D341Med (cell line): ENCODE measurements around the gene SLC43A3.
A peak's percentile ranks its signal among the peaks of the same experiment; 100 is the strongest.
"Not testable (repeated sequence)": the region's sequence is repeated elsewhere in the genome, so short reads cannot be mapped to it uniquely, and the experiment has no call there.

Source experiments
- DNase-seq: peaks from one replicate; pipeline ENCODE4 v3.0.0; 2012; ENCODE audit warnings: low spot score

SLC43A3 gene

DNA sequence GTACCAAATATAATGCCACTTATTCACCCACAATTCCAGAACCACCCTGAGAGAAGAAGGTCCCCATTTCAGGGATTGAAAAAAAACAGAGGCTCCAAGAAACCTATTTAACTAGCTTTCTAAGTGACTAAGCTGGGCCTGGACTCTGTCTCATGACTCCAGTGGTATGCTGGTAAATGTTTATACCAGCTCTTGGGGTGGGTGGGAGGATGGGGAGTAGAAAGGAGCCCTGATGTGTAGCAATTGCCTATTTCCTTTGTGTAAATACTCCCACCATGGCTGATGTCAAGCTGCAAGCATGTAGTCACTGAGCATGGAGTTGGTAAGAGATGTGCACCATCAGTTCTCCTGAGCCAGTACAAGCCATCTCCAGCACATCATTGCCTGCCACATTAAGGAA, 48.7 kb downstream of the SLC43A3 start:
- DNase-seq: no peak

- DNase-seq: no peak
Observed at GRCh38 chr11:57377107-57377506, 49.8 kb downstream of the SLC43A3 start.

DNA sequence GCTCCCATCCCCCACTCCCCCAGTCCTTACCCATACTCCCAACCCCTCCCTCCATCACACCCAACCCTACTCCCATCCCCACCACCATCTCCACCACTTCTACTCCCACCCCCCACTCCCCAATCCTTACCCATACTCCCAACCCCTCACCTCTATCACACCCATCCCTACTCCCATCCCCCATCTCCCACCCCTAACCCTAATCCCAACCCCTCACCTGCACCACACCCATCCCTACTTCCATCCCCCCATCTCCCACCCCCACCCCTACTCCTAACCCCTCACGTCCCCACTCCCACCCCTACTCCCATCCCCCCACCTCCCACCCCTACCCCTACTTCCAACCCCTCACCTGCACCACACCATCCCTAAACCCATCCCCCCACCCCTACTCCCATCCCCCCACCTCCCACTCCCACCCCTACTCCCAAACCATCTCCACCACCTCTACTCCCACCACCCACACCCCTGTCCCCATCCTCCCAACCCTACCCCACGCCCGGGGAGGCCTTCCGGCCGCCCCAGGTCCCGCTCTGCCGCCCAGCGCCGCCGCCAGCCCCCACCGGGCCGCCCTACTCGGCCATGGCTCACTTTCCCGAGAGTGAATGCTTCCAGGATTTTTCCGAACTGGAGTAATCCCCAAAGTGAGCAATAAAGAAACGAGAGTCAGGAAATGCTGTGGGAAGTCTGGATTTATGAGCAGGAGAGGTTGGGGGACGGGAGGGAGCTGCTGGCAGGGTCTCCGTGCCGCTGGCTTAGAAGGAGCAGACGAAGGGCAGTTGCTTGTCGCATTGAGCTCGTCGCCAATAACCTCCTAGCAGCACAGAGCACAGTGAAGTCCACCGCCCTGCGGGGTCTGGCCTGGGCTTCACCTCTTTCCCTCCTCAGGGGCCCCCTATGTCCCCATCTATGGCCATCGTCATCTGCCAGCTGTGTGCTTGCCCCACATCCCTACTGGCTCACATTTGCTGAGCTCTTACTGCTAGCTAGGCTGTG, 50.5 kb downstream of the SLC43A3 start:
- no peak for DNase-seq

- no peak for DNase-seq
Observed at GRCh38 chr11:57375490-57375889, 51.4 kb downstream of the SLC43A3 start.

DNA sequence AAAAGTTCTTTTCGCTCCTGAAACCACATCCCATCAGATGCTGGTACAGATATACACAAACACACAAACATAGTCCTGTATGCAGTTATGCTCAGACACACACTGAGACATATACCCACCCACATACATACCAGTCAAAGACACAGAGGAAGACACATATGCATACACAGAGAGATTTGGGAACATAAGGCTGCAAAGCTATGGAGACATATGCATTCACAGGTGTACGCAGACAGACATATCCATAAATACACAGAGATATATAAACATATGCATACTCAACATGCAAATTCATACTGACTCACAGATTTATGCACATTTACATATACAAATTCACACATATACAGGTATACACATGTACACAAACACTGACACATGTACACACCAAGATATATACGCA, 52.0 kb downstream of the SLC43A3 start:
- no peak for DNase-seq

DNA sequence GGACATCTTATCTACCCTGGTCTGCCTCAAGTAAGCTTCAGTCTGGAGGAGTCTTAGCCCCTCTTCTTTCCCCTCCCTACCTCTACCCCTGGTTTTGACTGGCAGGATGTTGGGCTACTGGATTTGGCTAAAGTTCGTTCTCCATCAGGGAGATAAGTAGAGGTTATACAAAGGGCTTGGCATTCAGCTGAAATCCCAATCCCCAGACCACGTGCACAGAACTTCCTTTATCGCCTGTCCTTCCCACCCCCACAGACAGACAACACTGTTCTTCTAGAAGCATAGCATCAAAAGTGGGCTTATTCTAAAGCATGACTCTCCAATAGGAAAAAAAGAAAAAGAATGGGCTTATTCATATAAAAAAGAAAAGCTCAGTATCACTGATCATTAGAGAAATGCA, 53.8 kb downstream of the SLC43A3 start:
- DNase-seq: no peak

- no peak for DNase-seq
Observed at GRCh38 chr11:57370941-57371340, 56.0 kb downstream of the SLC43A3 start.

DNA sequence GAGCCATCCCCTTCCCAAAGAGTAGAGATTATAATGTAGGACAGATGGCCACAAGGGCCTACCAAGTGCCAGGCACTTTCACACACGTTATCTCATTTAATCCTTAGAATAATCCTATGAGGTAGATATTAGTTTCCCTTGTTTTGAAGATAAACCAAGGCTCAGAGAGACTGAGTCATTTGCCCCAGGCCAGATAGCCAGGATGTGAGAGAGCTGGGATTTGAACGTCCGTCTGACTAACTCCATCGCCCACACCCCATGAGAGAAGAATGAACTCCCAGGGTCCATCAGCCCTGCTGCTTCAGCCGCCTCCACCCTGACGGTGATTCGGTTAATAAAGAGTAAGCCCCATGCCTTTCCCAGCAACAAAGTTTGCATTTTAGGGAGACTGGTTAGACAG, 56.7 kb downstream of the SLC43A3 start:
- DNase-seq: no peak

- peak; percentile 46 for DNase-seq
Observed at GRCh38 chr11:57368845-57369232, 58.1 kb downstream of the SLC43A3 start.

- no peak for DNase-seq
Observed at GRCh38 chr11:57368106-57368844, 58.6 kb downstream of the SLC43A3 start.

DNA sequence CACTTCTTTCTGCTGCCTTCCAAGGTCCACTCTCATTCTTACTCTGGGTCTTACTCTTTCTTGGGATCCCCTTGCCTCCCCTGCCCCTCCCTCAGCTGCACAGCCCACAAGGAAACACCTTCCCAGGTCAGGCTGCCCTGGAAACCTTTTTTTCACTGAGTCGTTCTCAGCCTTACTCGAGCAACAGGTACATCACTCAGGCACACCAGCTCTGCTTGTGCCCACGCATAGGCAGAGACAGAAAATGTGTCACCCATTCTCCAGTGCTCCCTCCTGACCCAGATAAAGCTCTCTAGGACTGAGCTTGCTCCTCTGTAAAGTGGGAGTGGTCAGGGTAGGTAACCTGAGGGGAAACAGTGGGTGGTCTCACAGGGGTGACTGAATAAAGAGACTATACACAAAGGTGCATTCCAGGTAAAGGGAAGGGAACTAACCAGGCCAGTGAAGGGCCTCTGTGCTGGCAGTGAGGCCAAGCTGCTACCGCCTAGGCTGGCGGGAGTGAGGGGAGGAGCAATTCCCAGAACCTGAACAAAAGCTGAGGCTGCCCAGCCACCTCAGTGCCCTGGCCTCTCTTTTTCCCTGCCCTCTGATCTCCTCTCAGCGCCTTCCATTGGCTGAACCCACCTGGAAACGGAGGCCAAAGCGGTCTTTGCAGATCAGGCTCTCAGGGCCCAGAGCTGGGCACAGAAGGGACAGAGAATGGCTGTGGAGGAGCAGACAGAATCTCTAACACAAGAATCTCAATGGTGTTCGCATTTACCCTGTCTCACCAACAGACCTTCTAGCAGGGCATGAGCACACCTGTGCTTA, 61.9 kb downstream of the SLC43A3 start:
- no peak for DNase-seq

DNA sequence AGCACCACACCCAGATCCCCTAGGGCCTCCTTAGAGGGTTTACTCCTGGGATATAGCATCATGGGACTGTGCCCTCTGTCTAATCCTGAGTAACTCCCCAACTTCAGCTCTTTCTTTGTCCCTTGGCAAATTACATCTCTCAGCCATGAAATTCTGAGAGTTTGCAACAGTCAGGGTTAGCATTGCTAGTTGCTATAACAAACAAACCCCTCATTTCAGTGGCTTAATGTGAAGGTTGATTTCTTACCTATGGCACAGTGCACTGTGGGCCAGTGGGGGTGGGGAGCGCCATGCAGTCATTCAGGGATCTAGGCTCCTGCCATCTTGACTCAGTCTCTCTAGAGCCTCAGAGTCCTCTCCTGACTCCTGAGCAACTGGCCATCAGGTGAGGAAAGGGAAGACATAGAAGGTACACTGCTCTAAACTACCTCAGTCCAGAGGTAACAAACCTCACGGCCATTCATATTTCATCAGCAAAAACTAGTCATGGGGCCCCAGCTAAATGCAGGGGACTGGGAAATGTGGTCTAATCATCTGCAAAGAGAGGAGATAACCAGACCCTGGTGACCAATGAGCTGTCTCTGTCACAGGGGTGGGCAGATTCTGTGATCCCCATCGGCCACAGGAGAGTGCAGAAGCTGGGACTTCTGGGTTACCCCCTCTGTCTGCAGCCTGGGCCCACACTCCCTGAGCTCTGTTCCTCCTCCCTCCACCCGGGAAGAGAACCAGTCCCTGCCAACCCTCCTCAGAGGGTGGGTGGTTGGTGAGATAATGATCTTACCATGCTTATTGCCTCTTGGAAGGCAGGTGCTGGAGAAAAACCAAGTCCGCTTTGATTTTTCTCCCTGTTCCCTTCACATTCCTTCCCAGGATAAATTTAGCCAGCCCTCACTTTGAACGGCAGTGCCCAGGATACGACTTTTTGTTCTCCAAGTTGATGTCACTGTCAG, 63.5 kb downstream of the SLC43A3 start:
- DNase-seq: no peak

GRCh38 chr11:57361926-57362325, 65.0 kb downstream of the SLC43A3 start:
- DNase-seq: no peak

GRCh38 chr11:57361420-57361819, 65.5 kb downstream of the SLC43A3 start:
- not testable (repeated sequence) for DNase-seq

DNA sequence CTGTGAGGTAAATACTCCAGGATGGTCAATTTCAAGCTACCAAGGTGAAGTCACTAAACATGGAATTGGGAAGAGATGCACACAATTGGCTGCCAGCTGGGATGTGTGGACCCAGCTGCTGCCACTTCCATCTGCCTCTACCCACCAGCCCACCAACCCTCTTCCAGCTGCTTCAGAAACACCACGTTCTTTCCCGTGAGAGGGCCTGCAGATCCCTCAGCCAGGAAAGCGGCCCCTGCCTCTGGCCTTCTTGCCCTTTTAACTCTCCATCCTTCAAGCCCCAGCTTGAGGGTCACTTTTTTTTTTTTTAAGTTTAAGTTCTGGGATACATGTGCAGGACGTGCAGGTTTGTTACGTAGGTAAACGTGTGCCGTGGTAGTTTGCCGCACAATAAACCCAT, 65.9 kb downstream of the SLC43A3 start:
- DNase-seq: no peak

GRCh38 chr11:57359896-57360690, 66.8 kb downstream of the SLC43A3 start:
- no peak for DNase-seq

DNA sequence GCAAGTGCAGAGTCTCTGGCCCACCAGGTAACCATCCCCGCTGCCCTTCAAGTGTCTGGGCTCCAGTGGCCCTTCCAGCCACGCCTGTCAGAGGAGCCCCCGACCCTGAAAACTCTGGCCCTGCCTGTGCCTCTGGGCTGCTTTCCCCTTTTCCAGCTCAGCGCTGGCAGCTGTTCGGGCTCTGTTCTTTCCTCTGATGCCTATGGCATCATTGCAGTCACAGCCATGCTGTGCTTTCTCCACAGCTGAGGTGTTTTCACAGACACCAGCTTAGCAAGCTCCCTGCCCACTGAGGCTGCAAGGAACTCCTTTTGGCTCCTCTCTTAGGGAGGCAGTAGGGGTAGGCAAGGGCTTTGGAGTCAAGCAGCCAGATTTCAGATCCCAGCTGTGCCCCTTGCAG, 67.5 kb downstream of the SLC43A3 start:
- no peak for DNase-seq

- no peak for DNase-seq
Observed at GRCh38 chr11:57358991-57359390, 67.9 kb downstream of the SLC43A3 start.

DNA sequence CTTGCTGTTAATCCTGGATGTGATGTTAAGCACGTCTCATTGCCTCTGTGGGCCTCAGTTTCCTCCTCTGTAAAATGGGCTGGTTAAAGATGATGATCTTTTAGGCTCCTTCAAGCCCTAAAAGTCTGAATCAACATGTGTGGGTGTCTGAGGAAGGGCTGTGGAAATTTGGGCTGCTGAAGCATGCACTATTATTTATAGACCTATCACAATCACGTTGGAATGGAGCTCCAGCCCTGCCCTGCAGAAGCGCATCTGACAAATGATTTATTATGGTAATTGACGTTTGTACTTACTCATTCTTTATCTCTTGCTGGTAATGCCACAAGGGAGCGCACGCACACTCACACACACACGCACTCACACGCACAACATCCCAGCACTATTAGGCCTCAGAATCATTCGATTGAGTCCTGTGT, 68.4 kb downstream of the SLC43A3 start:
- no peak for DNase-seq

- DNase-seq: no peak
Observed at GRCh38 chr11:57357856-57358255, 69.1 kb downstream of the SLC43A3 start.
